Measurements from ENCODE around the gene FARS2.

The FARS2 gene

DNA sequence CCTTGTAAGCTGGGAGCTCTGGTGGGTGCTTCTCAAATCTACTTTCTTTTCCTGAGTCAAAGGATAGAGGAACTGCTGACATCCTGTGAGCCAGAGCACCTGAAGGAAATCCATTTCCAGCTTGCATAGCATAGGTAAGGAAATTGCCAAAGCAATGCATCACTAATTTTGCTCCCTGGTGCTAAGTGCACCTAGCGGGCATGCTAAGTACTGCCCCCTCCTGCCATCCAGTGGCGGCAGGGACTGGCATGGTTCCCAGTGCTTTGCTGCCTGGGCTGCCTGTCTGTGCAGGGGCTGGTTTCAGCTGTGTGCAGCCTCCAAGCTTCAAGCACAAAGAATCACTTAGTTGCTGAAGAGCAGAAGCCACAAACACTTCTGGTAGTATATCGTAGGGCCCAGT lies 63.9 kb downstream of the FARS2 start:
- DNase-seq (ENCODE audit: low read depth in 2 of 2), result no peak

DNA sequence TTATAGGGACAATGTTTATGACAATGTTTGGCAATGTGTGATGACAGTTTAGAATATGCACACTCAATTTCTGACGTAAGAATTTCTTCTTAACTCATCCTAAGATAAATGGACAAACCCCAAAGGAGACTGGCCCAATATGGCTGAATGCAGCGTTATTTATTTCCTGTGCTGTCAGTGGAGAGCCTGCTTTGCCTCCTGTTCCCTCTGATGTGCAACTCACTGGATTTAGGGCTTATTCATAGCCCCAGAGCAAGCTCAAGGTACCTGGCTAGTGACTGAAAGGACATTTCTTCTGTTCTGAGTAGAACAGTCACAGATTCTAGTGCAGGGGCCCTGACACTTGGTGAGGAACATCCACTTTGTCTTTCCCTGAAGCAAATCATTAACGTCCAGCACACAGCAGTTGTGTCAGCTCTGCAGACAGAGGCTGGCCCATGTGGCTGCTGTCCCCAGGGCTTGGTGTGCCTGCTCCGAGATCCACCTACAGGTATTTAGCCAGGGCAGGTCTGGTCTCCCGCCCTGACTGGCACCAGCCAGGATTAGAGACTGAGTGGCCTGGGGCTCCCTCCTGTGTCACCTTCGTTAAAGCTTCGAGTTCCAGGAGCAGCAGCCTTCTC lies 64.8 kb downstream of the FARS2 start:
- no peak for DNase-seq (ENCODE audit: low read depth in 2 of 2)

DNA sequence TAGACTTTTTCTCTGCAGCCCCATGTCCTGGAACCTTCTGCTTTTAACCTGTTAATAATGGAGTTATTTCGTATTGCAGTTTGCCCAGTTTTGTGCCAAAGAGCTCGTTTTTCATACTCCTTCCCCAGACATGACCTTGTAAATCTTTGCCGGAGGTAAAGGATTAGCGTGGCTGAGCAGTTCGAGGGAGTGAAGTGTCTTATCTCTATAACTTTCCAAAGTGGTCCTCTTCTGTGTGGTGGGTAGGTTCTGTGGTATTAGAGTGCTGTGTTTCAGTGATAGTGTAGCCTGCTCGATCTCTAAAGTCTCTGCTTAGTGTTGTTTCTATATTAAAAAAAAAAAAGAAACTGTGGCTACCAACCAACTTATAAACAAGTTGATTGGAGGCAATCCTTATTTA lies 67.5 kb downstream of the FARS2 start:
- DNase-seq (ENCODE audit: low read depth in 2 of 2), result no peak

DNA sequence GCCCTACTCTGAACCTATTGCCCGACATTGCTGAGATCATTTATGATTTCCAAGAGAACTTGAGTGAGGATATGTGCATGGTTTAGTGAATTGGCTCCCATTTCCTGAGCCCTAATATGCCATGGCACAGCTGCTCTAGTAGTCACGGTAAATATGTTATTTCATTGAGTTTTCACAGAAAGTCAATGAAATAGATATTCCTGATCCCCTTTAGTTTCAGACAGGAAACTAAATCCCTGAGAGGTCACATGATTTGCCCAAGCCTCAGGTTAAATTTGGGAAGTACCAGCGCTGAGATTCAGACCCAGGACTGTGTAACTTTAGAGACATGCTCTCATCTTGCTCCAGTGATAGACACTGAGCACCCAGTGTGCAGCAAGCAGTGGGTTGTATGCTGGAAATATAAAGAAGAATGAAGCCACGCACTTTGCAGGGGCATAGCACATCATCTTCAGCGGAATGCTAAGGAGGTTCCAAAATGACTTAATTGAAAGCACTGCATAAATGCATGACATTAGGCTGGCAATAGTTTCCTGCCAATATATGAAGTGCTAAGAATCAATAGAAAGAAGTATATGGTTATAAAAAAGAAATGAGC lies 70.6 kb downstream of the FARS2 start:
- DNase-seq (ENCODE audit: low read depth in 2 of 2), result no peak

DNA sequence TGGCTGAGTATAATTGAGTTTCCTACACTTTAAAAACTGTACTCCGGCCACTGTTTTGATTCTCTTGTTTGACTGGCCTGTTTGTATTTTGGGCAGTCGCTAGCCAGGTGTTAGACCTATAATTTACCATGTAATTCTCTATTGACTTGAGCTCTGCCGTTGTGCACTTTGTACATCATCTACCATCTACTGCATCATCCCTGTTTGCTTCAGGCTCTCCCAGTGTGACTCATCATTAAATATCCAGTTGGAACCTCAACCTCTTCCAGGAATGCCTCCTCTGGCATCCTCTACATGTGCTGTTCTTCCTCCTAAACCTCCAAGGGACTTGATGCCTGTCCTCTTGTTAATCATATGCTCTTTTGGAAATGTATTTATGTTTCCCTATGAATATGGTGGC lies 72.3 kb downstream of the FARS2 start:
- no peak for DNase-seq (ENCODE audit: low read depth in 2 of 2)

DNA sequence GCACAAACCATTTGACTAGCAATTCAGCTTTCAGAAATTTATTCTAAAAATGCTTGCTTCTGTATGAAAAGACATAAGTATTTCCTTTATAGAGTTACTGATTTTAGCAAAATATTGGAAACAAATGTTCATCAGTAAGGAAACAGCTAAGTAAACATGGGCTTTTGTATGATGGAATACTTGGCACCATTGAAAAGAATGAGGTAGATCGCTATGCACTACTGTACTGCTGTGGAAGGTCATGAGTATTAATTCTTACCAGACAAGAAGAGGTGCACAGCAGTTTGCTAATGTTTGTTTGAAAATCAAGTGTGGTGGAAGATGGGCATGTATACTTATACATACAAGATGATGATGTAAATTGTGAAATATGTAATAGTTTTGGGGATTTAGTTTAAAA lies 73.0 kb downstream of the FARS2 start:
- no peak for DNase-seq (ENCODE audit: low read depth in 2 of 2)

DNA sequence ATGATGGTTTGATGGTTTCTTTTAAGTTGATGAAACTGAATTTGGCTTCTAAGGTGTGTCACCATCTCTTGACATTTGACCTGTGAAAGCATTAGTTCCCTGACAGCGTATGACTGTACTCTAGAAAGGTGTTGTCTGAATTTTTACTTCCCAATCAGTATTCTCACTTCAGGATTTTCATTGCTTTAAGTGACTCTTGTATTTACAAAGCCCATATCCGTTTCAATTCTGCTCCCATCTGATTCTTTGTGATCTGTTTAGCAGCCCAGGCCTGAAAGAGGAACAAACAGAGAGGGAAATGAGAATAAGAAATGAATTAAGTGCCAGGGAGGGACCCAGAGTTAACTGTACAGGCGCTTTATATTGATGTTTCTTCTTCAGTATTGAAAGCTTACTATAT lies 73.7 kb downstream of the FARS2 start:
- DNase-seq (ENCODE audit: low read depth in 2 of 2), result no peak

DNA sequence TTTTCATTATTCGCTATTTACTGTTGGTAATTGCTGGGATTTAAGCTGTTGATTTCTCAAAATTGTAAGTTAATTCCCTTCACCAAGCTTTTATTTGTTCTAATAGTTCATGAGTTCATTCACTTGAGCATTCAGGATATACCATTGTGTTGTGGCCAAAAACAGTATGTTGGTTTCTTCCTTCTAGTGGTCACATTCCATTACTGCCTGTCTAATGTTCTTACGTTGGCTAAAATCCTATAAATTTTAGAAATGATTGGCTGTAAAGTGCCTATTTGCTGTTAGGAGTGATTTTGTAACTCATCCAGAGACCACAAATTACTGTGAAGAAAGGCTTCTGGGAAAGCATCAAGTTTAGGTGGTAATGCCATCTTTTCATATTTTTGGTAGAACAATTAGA lies 76.3 kb downstream of the FARS2 start:
- no peak for DNase-seq (ENCODE audit: low read depth in 2 of 2)

DNA sequence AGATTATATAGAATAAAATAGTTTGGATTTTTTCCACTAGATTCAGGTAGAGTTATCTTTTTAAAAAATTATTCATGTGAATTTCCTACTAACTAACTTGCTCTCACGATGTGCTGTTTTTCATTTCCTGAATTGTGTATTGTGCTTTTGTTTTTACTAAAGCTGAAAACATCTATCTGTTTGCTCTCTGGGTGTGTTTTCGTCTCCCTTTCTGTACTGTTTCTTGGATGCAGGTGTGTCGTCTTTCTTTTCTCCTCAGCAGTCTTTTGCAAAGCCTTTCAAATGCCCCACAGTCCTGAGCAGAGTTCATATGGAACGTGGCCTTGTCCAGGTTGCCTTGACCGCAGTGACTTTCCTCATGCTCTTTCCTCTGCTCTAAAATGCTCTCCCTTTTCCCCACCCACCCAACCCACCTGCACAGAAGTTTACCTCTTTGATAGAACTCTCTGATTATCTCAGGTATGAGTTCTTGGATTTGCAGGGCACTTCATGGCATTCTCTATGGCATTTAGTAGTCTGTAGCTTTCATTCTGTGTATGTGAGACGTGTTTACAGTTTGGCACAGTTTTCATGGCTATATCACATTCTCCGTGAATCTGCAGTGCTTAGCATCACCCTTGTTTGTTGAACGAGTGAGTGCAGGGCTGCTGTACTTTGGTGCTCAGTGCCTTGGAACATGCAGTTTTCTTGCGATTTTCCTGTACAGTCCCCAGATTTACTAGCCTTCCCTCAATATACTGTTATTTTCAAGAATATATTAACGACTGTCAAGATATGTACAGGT lies 77.1 kb downstream of the FARS2 start:
- DNase-seq (ENCODE audit: low read depth in 2 of 2), result no peak

DNA sequence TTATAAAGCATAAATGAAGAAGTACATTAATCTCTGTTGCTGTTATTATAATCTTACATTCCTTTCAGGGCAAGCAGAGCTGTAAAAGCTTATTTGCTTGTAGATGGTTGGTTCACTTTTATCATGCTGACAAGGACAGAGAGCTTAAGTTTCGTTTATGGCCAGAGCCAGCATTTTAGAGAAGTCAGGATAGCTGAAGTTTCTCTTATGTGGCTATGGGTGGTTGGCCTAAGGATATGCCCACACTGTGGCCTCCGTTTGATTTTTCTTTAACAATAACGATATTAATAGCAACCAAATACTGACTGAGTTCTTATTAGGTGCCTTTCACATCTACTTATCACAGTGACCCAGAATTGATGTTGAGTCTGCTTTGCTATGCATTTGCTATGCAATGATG lies 78.5 kb downstream of the FARS2 start:
- no peak for DNase-seq (ENCODE audit: low read depth in 2 of 2)

DNA sequence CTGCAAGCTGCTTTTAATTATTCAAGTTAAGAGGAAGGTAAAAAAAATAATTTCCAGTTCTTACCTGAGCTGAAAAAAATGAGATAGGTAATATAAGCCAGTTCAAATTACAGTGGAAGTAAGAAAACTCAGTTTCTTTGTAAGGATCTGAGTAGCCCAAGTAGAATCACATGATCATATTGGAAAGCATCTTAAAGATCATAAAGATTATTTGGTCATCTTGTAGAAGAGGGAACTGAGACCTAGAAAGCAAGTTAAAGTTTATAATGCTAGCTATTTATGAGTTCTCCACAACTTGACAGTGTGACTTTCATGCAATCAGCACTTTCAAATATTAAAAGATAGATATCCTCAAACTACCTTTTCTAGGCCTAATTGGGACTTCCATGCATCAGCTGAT lies 80.5 kb downstream of the FARS2 start:
- no peak for DNase-seq (ENCODE audit: low read depth in 2 of 2)

DNA sequence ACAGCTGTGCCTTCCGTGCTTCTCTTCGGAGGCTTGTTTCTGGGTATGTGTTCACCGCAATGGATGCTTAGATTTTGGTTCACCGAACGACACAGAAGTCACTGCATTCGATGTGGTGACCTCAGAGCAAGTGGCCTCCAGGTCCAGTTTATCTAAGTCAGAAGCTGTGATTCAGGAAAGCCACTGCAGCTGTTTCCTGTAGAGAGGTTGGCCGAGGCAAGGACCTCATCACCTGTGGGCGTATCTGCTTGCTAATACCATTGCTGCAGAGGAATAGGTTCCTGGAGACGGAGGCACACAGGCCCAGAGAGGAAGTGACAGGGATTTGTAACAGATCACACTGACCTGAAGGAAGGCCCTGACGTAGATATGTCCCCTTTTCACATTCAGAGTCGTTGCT lies 82.7 kb downstream of the FARS2 start:
- DNase-seq (ENCODE audit: low read depth in 2 of 2), result no peak

DNA sequence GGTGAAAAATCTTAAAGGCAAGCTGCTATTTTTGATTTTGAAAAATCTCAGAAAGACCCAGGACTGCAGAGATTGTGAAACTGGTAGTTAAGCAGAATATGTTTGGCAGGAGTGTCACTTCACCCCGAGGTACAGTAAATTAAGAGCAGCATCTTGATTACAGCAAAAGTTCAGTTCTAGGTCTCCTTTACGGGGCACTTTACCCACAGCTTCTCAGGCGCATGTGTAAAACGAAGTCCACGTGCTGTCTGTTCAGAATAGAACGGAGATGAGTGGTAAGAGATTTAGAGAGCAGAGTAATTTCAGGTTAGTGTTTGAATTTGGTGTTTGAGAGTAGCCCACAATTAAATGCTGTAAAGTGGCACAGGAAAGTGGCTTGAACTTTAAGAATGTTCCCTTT lies 84.0 kb downstream of the FARS2 start:
- no peak for DNase-seq (ENCODE audit: low read depth in 2 of 2)

DNA sequence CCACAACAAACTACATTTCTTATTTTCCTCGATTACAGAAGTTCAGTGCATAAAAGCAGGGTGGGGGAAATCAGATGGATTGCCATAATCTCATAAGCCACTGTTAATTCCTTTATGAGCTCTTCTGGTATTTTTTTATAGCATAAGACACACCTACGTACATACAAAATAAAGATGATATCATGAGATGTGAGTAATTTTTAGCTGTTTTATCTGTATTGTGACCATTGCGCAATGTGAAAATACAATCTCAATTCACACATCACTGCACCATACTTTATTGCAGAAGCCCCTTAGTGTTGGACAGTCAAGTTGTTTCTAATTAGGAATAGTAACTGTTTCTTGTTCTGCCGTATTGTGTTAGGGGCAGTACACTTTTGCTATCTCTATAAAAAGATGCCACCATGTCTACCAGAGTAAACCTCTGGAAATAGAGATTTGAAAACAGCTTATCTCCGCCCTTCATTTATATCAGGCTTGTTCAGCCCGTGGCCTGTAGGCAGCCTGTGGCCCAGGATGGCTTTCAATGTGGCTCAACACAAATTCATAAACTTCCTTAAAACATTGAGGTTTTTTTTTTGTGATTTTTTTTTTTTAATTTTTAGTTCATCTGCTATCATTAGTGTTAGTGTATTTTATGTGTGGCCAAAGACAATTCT lies 90.4 kb downstream of the FARS2 start:
- no peak for DNase-seq (ENCODE audit: low read depth in 2 of 2)

DNA sequence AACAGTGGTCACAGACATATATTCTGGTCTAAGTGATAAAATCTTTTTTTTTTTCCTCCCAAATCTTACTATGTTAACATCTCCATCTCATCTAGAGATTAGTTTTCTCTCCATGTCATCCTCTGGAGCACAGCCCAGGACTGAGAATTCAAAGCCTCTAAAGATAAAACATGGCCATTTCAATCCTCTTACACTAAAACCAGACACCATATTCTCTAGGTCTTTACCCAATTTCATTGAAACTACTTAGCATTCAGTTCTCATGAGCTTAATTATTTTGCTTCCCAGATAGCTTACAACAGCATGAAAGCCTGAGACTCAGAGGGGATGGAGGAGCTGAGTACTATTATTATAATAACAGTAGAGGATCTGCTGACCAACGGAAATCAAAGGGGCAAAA lies 92.7 kb downstream of the FARS2 start:
- no peak for DNase-seq (ENCODE audit: low read depth in 2 of 2)

DNA sequence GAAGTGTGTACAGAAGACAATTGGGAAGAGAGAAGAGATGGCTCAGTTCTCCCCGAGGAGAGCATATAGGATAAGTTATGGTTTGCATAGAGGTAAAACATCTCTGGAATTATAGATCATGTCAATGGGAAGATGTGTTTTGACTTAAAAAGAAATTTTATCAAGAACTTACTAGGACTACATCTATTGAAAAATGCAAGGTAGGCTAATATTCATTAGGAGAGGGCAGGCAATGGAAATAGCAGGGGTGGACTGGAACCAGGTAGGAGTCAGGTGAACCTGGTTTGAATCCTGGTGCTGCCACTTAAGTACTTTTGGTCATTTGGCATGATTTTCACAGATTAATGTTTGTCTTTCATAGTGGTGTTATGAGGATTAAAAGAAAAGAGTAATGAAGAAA lies 96.2 kb downstream of the FARS2 start:
- no peak for DNase-seq (ENCODE audit: low read depth in 2 of 2)

DNA sequence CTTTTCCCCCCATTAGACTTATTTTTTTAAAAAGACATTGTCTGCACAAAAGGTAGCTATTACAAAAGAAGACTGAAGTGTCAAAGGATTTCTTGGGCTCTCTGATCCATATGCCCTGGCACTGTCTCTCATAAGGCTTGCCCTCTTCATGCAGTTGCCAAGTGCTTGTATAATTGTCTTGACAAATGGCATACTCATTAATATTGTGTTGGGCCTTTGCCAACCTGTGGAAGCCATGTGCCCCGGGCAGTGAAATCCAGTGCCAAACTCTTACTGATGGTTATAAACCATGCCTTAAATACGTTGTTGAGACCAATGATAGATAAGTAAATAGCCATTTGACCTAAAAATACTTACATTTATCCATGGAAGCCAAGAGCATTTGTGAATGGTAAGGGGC lies 98.1 kb downstream of the FARS2 start:
- no peak for DNase-seq (ENCODE audit: low read depth in 2 of 2)

DNA sequence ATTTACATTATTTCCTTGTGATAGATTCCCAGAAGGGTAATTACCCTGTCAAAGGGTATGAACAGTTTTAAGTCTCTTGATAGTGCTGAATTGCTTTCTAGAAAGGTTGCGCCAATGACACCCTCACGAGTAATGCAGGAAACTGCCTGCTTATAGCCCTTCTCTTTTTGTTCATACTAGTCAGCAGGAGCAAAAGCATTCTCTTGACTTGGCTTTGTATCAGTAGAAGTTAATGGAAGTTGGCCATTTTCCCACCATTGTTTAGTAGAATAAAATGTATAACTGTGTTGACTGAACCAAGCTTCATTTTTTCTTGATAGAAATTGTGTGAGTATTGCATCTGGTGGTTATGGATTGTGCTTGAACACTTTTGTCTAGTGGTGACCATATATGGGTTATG lies 100.1 kb downstream of the FARS2 start:
- no peak for DNase-seq (ENCODE audit: low read depth in 2 of 2)

DNA sequence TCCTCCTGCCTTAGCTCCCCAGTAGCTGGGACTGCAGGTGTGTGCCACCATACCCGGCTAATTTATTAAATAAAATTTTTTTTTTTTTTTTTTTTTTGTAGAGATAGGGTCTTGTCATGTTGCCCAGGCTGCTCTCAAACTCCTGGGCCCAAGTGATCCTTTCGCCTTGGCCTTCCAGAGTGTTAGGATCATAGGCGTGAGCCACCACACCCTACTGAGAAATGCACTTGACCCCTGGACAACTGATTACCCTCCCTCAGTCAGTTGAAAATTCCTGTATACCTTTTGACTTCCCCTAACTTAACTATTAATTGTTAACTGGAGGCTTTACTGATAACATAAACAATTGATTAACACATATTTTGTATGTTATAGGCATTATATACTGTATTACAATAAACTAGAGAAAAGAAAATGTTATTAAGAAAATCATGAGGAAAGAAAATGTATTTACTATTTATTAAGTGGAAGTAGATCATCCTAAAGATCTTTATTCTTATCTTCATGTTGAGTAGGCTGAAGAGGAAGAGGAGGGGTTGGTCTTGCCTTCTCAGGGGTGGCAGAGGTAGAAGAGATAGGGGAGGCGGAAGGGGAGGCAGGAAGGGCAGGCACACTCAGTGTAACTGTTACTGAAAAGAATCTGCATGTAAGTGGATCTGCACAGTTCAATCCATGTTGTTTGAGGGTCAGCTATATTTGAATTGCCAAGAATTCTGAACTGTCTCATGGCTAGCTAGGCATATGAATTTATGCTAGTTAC lies 104.3 kb downstream of the FARS2 start:
- no peak for DNase-seq (ENCODE audit: low read depth in 2 of 2)

DNA sequence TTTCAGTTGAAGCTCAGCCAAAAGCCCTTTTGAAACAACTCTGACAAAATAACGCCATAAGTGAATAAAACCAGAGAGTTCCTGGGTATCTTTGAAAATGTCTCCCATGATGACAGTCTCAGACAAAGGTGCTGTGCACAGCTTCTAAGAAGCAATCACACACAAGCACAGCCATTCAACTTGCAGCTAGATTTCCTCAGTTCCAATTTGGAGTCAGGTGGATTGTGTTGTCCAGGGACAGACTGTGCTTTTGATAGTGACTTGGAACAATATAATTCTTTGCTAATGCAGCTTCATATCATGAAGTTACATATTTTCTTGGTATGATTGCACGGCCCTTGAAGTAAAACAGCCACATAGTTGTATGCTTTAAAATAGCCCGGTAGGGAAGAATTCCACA lies 105.6 kb downstream of the FARS2 start:
- DNase-seq (ENCODE audit: low read depth in 2 of 2), result no peak

DNA sequence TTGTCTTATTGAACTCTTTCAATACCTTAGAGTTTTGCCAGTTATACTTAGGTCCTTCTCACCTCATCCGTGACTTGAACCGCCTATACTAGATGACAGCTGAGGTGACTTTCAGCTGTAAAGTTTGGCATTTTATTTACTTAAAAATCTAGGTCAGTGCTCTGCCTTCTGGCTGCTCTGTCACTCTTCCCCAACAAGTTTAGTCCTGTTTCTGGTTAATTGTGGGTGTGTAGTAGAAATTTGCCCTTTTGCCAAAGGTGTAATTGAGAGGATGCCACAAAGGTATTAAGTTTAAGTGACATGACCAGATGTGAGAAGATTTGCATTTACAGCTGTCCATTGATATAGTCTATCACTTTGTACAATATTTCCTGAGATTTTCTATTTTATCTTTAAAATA lies 106.2 kb downstream of the FARS2 start:
- DNase-seq (ENCODE audit: low read depth in 2 of 2), result no peak

DNA sequence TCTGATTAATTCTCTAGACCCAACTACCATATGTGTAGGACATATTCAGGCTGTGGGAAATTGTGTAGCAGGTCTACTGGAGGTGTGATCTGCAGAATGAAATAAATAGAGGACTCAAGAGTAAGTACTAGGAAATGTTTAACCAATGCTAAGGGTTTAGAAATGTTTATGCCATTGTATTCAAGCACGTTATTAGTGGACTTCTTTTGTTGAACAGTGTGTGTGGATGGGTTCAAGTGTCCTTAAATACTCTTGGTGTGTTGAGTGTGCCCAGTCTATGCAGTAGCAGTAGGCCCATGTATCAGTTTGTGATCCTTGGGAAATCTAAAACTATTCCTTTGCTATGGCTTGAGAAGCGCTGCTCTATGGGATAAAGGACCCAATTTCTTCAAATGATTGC lies 112.1 kb downstream of the FARS2 start:
- no peak for DNase-seq (ENCODE audit: low read depth in 2 of 2)
